H1 (cell line): ENCODE results near the gene KCNH1. TPM values are rescaled to one million over a fixed set of nuclear protein-coding genes. Genes with fewer than 3 reads are reported as not detected.

ENCODE experiments used
- CTCF ChIA-PET: fragments of 300-600 bp; sonication (Branson Sonifier 250); formaldehyde crosslinking; loops from one replicate; lab custom pipeline; 2021; ENCODE audit not compliant: partially characterized antibody; lab: Charles Lee
- POLR2A ChIA-PET: fragments of 300-600 bp; sonication (Branson Sonifier 250); formaldehyde crosslinking; loops from one replicate; lab custom pipeline; 2021; ENCODE audit warnings: inconsistent platforms; ENCODE audit not compliant: partially characterized antibody; lab: Charles Lee
- DNase-seq, 2 experiments: peaks; one replicate each; pipeline versions ENCODE4 v3.0.0 to v3.0.0-alpha.2; 2010 to 2022; ENCODE audit warnings: low spot score in 2 of 2, low read depth in 1 of 2, mixed read lengths in 1 of 2
- FAIRE-seq: peaks from 2 replicates; lab custom pipeline; 2011; peaks lifted over from hg19 to GRCh38; lab: Jason Lieb, UNC
- H2AFZ ChIP-seq: 2 replicates; pipeline ENCODE4 v1.8.1; 2012; ENCODE audit warnings: low read length, inconsistent platforms
- H2AK5ac ChIP-seq: 2 replicates; pipeline ENCODE4 v1.6.1; 2013; ENCODE audit warnings: low read depth, low read length
- H2BK120ac ChIP-seq: replicated peaks from 2 replicates; pipeline ENCODE3; 2013; ENCODE audit warnings: low read depth, low read length, inconsistent platforms
- H2BK12ac ChIP-seq: 2 replicates; pipeline ENCODE4 v1.6.1; 2013; ENCODE audit warnings: low read depth, low read length
- H2BK15ac ChIP-seq: 2 replicates; pipeline ENCODE4 v1.6.1; 2013; ENCODE audit warnings: low read length
- H2BK20ac ChIP-seq: 2 replicates; pipeline ENCODE4 v1.6.1; 2013; ENCODE audit warnings: low read length
- H2BK5ac ChIP-seq: 2 replicates; pipeline ENCODE4 v1.6.1; 2013; ENCODE audit warnings: low read depth, low read length
- H3K14ac ChIP-seq: 2 replicates; pipeline ENCODE4 v1.6.1; 2013; ENCODE audit warnings: inconsistent platforms; ENCODE audit not compliant: insufficient read length
- H3K18ac ChIP-seq: 2 replicates; pipeline ENCODE4 v1.6.1; 2013; ENCODE audit warnings: low read length; ENCODE audit errors: extremely low read depth
- H3K23ac ChIP-seq: 2 replicates; pipeline ENCODE4 v1.6.1; 2013; ENCODE audit warnings: inconsistent platforms; ENCODE audit not compliant: insufficient read length
- H3K23me2 ChIP-seq: 2 replicates; pipeline ENCODE4 v1.6.1; 2013; ENCODE audit warnings: low read depth, low read length
- H3K27ac ChIP-seq: 2 replicates; pipeline ENCODE4 v1.6.1; 2011; ENCODE audit warnings: low read depth, low read length, inconsistent platforms
- H3K27me3 ChIP-seq, 4 experiments: replicated peaks in 1 of 4; 1 replicate in 1 of 4; 2 replicates in 3 of 4; pipeline versions ENCODE4 v1.6.1 to v1.8.1; 2011 to 2013; ENCODE audit warnings: low read length in 3 of 4, mild to moderate bottlenecking in 3 of 4, inconsistent platforms in 2 of 4, mixed read lengths in 2 of 4, moderate library complexity in 1 of 4; ENCODE audit not compliant: control insufficient read depth in 3 of 4, insufficient read depth in 3 of 4; ENCODE audit errors: extremely low read depth in 1 of 4
- H3K36me3 ChIP-seq, 4 experiments: 2 replicates each; pipeline versions ENCODE4 v1.6.1 to v1.8.1; 2011 to 2013; ENCODE audit warnings: mild to moderate bottlenecking in 4 of 4, low read length in 3 of 4, moderate library complexity in 2 of 4, control low read depth in 1 of 4, inconsistent platforms in 1 of 4; ENCODE audit not compliant: insufficient read depth in 4 of 4, control insufficient read depth in 2 of 4
- H3K4ac ChIP-seq: replicated peaks from 2 replicates; pipeline ENCODE3; 2013; ENCODE audit warnings: low read length, low read depth, mixed read lengths, inconsistent platforms; ENCODE audit not compliant: insufficient read length
- H3K4me1 ChIP-seq, 4 experiments: replicated peaks in 1 of 4; 1 replicate in 1 of 4; 2 replicates in 3 of 4; pipeline versions ENCODE4 v1.6.1 to v1.8.1; 2011 to 2013; ENCODE audit warnings: low read length in 3 of 4, inconsistent platforms in 2 of 4, mixed read lengths in 1 of 4; ENCODE audit not compliant: insufficient read depth in 4 of 4, control insufficient read depth in 3 of 4
- H3K4me2 ChIP-seq, 2 experiments: 2 replicates each; pipeline versions ENCODE4 v1.6.1 to v1.8.1; 2011 to 2013; ENCODE audit warnings: low read depth in 2 of 2, low read length in 2 of 2, control low read depth in 1 of 2, inconsistent platforms in 1 of 2, mild to moderate bottlenecking in 1 of 2; ENCODE audit not compliant: insufficient read depth in 1 of 2
- H3K4me3 ChIP-seq, 4 experiments: fragments of 200-600, 300-600 bp in 1 of 4; sonication (generic), shearing (Covaris generic), sonication (Bioruptor Twin) in 1 of 4; 2 replicates each; pipeline versions ENCODE4 v1.5.1 to v1.8.1; 2011 to 2016; ENCODE audit warnings: low read length in 4 of 4, low read depth in 3 of 4, control low read depth in 2 of 4, inconsistent platforms in 2 of 4, mild to moderate bottlenecking in 2 of 4, mixed read lengths in 1 of 4, moderate library complexity in 1 of 4; ENCODE audit not compliant: insufficient read depth in 2 of 4; ENCODE audit errors: extremely low read depth in 1 of 4
- H3K56ac ChIP-seq: replicated peaks from 2 replicates; pipeline ENCODE3; 2013; ENCODE audit warnings: low read depth, mild to moderate bottlenecking, mixed read lengths, low read length, inconsistent platforms; ENCODE audit not compliant: insufficient read length
- H3K79me1 ChIP-seq: 2 replicates; pipeline ENCODE4 v1.6.1; 2013; ENCODE audit warnings: low read depth, low read length, control low read depth
- H3K79me2 ChIP-seq, 2 experiments: 2 replicates each; pipeline versions ENCODE4 v1.6.1 to v1.8.1; 2012 to 2013; ENCODE audit warnings: low read length in 2 of 2, mild to moderate bottlenecking in 2 of 2, inconsistent platforms in 1 of 2; ENCODE audit not compliant: insufficient read depth in 2 of 2, control insufficient read depth in 1 of 2
- H3K9ac ChIP-seq, 4 experiments: replicated peaks in 1 of 4; 1 replicate in 1 of 4; 2 replicates in 3 of 4; pipeline versions ENCODE4 v1.6.1 to v1.8.1; 2011 to 2013; ENCODE audit warnings: low read depth in 3 of 4, low read length in 3 of 4, control low read depth in 2 of 4, mild to moderate bottlenecking in 2 of 4, moderate library complexity in 2 of 4, inconsistent platforms in 1 of 4; ENCODE audit errors: extremely low read depth in 1 of 4
- H3K9me3 ChIP-seq, 2 experiments: 2 replicates each; pipeline versions ENCODE4 v1.6.1 to v1.8.1; 2012 to 2013; ENCODE audit warnings: mild to moderate bottlenecking in 2 of 2, moderate library complexity in 2 of 2, control low read depth in 1 of 2, inconsistent platforms in 1 of 2, low read depth in 1 of 2, low read length in 1 of 2, mixed read lengths in 1 of 2; ENCODE audit not compliant: insufficient read depth in 2 of 2
- H4K20me1 ChIP-seq, 2 experiments: replicated peaks in 1 of 2; 2 replicates each; pipeline versions ENCODE3 to v1.8.1; 2011 to 2013; ENCODE audit warnings: inconsistent platforms in 2 of 2, low read length in 2 of 2, mild to moderate bottlenecking in 1 of 2; ENCODE audit not compliant: insufficient read depth in 2 of 2, control insufficient read depth in 1 of 2
- H4K5ac ChIP-seq: 2 replicates; pipeline ENCODE4 v1.6.1; 2013; ENCODE audit warnings: low read length, low read depth, mixed read lengths, inconsistent platforms; ENCODE audit not compliant: insufficient read length
- H4K8ac ChIP-seq: 2 replicates; pipeline ENCODE4 v1.8.0; 2013; ENCODE audit warnings: mild to moderate bottlenecking, moderate library complexity, low read length, inconsistent platforms; ENCODE audit not compliant: insufficient read depth; ENCODE audit errors: extremely low read depth
- H4K91ac ChIP-seq: replicated peaks from 2 replicates; pipeline ENCODE3; 2013; ENCODE audit warnings: low read length, mixed read lengths, inconsistent platforms; ENCODE audit not compliant: insufficient read length
- KDM1A ChIP-seq: fragments of 200-600, 300-600 bp; sonication (generic); IDR thresholded peaks from 2 replicates; pipeline ENCODE4 v1.7.1; 2016; ENCODE audit warnings: mild to moderate bottlenecking, low read length, borderline replicate concordance
- MAFK ChIP-seq: IDR thresholded peaks from 2 replicates; pipeline ENCODE4 v1.6.1; 2012; ENCODE audit warnings: low read depth, mild to moderate bottlenecking, improper control_type of control experiment, low read length
- POLR2A ChIP-seq, 2 experiments: IDR thresholded peaks; 1 replicate in 1 of 2; 2 replicates in 1 of 2; pipeline ENCODE4 v1.6.1; 2011; ENCODE audit warnings: low read depth in 2 of 2, low read length in 2 of 2, mild to moderate bottlenecking in 2 of 2; ENCODE audit errors: control extremely low read depth in 1 of 2
- POU5F1 ChIP-seq: IDR thresholded peaks from 2 replicates; pipeline ENCODE4 v1.6.1; 2011; ENCODE audit warnings: low read depth, mild to moderate bottlenecking, low read length, moderate library complexity
- WGBS, 2 experiments: shearing (Covaris generic) in 1 of 2; methylation state at CpG; one replicate each; pipeline versions ENCODE4 v1.1.6 to v1.1.7; 2013 to 2015; ENCODE audit warnings: low lambda C conversion rate in 2 of 2, mixed read lengths in 2 of 2, inconsistent platforms in 1 of 2, low coverage in 1 of 2, missing lambda C conversion rate in 1 of 2; ENCODE audit not compliant: insufficient replicate concordance in 2 of 2, insufficient coverage in 1 of 2, insufficient read length in 1 of 2; ENCODE audit errors: extremely low coverage in 1 of 2, missing lambda C conversion rate in 1 of 2; 5-methylcytosine and 5-hydroxymethylcytosine counted together
- polyA plus RNA-seq, 7 experiments: library from polyadenylated mRNA; depleted of rRNA in 3 of 7; stranded (reverse) in 5 of 7; unstranded in 2 of 7; fragments of >200 nt in 5 of 7; fragments of 200-250 nt in 2 of 7; gene quantifications; 1 replicate in 5 of 7; 2 replicates in 1 of 7; 4 replicates in 1 of 7; pipeline versions ENCODE4 v1.2.1 to v1.2.3, GENCODE V29; 2011 to 2013; ENCODE audit warnings: missing spikeins in 2 of 7, mixed read lengths in 2 of 7
- total RNA-seq: library from RNA; stranded (reverse); fragmentation: NEBNext Ultra II Directional; extraction: Animal tissue kit (Norgen Biotek cat#: 25700); gene quantifications from 2 replicates; pipeline ENCODE4 v1.2.1, GENCODE V29; 2021

KCNH1 gene
- total and polyA plus RNA-seq, 2 of the 8 experiments (the other 6 are each of a cell fraction or from before 2014, with no cell fraction given) = 0.27 to 0.34 TPM

- Histone ChIP-seq H3K9me3 (peaks cover 0 to 5% of the 10 kb centered on the region in 2 experiments; a peak in 1 of 4 replicates), H3K18ac (no peak overlapping the region), H2BK120ac (no peak overlapping the region), H3K4me1 (0 out of 7 replicates have a peak, but pooled peaks cover 0 to 2% (median 0%) of the 10 kb centered on the region in 4 experiments), H3K79me2 (no peaks in the 10 kb centered on the region), H3K56ac (no peak overlapping the region), H2BK12ac (no peak overlapping the region), H4K8ac (no peak overlapping the region), H3K23ac (no peak overlapping the region), H3K14ac (no peak overlapping the region), H2BK15ac (no peak overlapping the region), H2BK5ac (no peak overlapping the region), H2AFZ (no peak overlapping the region), H4K20me1 (peaks cover 0 to 2% of the 10 kb centered on the region in 2 experiments), H2BK20ac (no peak overlapping the region), H3K23me2 (peaks cover 5% of the 10 kb centered on the region; the same call in 1 of the 2 replicates), H3K4me2 (no peak overlapping the region), H3K9ac (no peak overlapping the region), H3K27me3 (no peaks in the 10 kb centered on the region), H4K91ac (no peak overlapping the region), H3K4ac (no peak overlapping the region), H2AK5ac (no peak overlapping the region), H3K27ac (no peak overlapping the region), H3K79me1 (no peaks in the 10 kb centered on the region; the same call in 1 of the 2 replicates), H3K4me3 (no peak overlapping the region), H3K36me3 (no peaks in the 10 kb centered on the region), H4K5ac (no peak overlapping the region)
- TF ChIP-seq POU5F1 = no peak
- TF ChIP-seq KDM1A = no peak
- no peak for TF ChIP-seq POLR2A (IDR thresholded peaks at IDR 0.05; ENCODE audit: control extremely low read depth in 1 of 2, low read depth in 2 of 2, low read length in 2 of 2)
- TF ChIP-seq MAFK = no peak
- FAIRE-seq = no peak
- CTCF ChIA-PET = interaction anchor here (1.1 kb wide), 1 partner anchor 250 kb away, joined by 3 read pairs; no protein-coding TSS in a partner anchor
- 97% methylated on average over 2 of the region's 2 CpGs; no CpG with 5 or more reads in 1 of the 2 experiments for WGBS, 2 experiments
- DNase-seq = no peak
- POLR2A ChIA-PET = interaction anchor here (1.1 kb wide), 1 partner anchor 11 kb away, joined by 3 read pairs; no protein-coding TSS in a partner anchor
Measured at GRCh38 chr1:210650403-210650802, 483.5 kb downstream of the KCNH1 start.
